ENCODE measurements around the gene CRYM. TPM values are rescaled to one million over a fixed set of nuclear protein-coding genes. Genes with fewer than 3 reads are reported as not detected.

CRYM gene
- total RNA-seq, 1 donor from 2014 or later, result 0.12 TPM

Other genes with a start within 250 kb of the CRYM start
- not detected in 2 replicates for gene DNAH3, start 127.4 kb downstream of the CRYM start, total RNA-seq
- gene LDAF1, start 119.6 kb downstream of the CRYM start, total RNA-seq, result 33.3 and 67.4 TPM in 2 replicates
- not detected in 2 replicates for gene ZP2, start 66.7 kb downstream of the CRYM start, total RNA-seq
- not detected in 2 replicates for gene ANKS4B, start 44.6 kb downstream of the CRYM start, total RNA-seq

All from glomerular endothelial cell (primary cell).